Activated CD8-positive, alpha-beta T cell treated with anti-CD3 and anti-CD28 coated beads for 36 hours (primary cell): ENCODE measurements around the gene STK10. TPM values are rescaled to one million over a fixed set of nuclear protein-coding genes. Genes with fewer than 3 reads are reported as not detected.
"Not testable (repeated sequence)": the region's sequence is repeated elsewhere in the genome, so short reads cannot be mapped to it uniquely, and the experiment has no call there.

Source experiments
- ATAC-seq: fragments of 200-7000 bp; cut with Tn5 transposase; one replicate; pipeline ENCODE4 v1.10.0; 2021; ENCODE audit warnings: mild to moderate bottlenecking, moderate library complexity
- CTCF ChIA-PET: fragments of 350-600 bp; sonication (Branson Sonifier 250); formaldehyde crosslinking; loops from one replicate; lab custom pipeline; 2021; ENCODE audit warnings: antibody characterized with exemption; lab: Charles Lee
- POLR2A ChIA-PET: fragments of 350-600 bp; sonication (Branson Sonifier 250); formaldehyde crosslinking; loops from one replicate; lab custom pipeline; 2021; ENCODE audit warnings: antibody characterized with exemption; lab: Charles Lee
- DNase-seq: peaks from one replicate; pipeline ENCODE4 v3.0.0-alpha.2; 2020
- H3K27ac Mint-ChIP-seq: one replicate; pipeline ENCODE4 v1.8.0; 2021; ENCODE audit warnings: mild to moderate bottlenecking, mixed read lengths
- H3K27me3 Mint-ChIP-seq: one replicate; pipeline ENCODE4 v1.8.0; 2021; ENCODE audit warnings: mixed read lengths
- H3K36me3 Mint-ChIP-seq: one replicate; pipeline ENCODE4 v1.8.0; 2021; ENCODE audit warnings: low read depth, mixed read lengths
- H3K4me1 Mint-ChIP-seq: one replicate; pipeline ENCODE4 v1.8.0; 2021; ENCODE audit warnings: low read depth, mixed read lengths
- H3K4me3 Mint-ChIP-seq: one replicate; pipeline ENCODE4 v1.8.0; 2021; ENCODE audit warnings: mild to moderate bottlenecking, moderate library complexity, mixed read lengths
- H3K9me3 Mint-ChIP-seq: one replicate; pipeline ENCODE4 v1.8.0; 2021; ENCODE audit warnings: mixed read lengths
- CTCF ChIP-seq: fragments of 200-600 bp; IDR thresholded peaks from one replicate; pipeline ENCODE4 v1.8.0; 2022; ENCODE audit warnings: antibody characterized with exemption, mild to moderate bottlenecking
- intact Hi-C: fragments of 100-400 bp; cut with micrococcal nuclease; formaldehyde crosslinking; loops from one replicate; pipeline ENCODE4 v1.10.0; 2022
- total RNA-seq, 2 experiments: library from RNA; stranded (reverse); gene quantifications; one replicate each; pipeline ENCODE4 v1.2.3, GENCODE V29; 2021

The STK10 gene
- total RNA-seq, 2 experiments from 2014 or later: 142 to 143 TPM

GRCh38 chr5:172159016-172159415 is 29.0 kb downstream of the STK10 start:
- H3K4me3 Mint-ChIP-seq: no peak overlapping the region
- peaks cover 47% of the 10 kb centered on the region for H3K36me3 Mint-ChIP-seq
- POLR2A ChIA-PET: interaction anchor here (0.7 to 1.5 kb wide), 4 partner anchors 14 to 381 kb away, joined by 3 to 6 read pairs (median 4); no protein-coding TSS in a partner anchor
- DNase-seq: no peak
- intact Hi-C loops: no loop called here
- CTCF ChIA-PET: interaction anchor here (1.1 kb wide), 1 partner anchor 16 kb away, joined by 3 read pairs; no protein-coding TSS in a partner anchor
- peak overlapping the region; percentile 28 for H3K27ac Mint-ChIP-seq
- no peak for ATAC-seq
- H3K27me3 Mint-ChIP-seq: no peaks in the 10 kb centered on the region
- no peak for TF ChIP-seq CTCF
- H3K9me3 Mint-ChIP-seq: no peaks in the 10 kb centered on the region
- peaks cover 67% of the 10 kb centered on the region for H3K4me1 Mint-ChIP-seq

- Mint-ChIP-seq H3K4me3 (no peak overlapping the region), H3K27ac (peak overlapping the region; percentile 21), H3K4me1 (peaks cover 68% of the 10 kb centered on the region), H3K27me3 (no peaks in the 10 kb centered on the region), H3K36me3 (peaks cover 66% of the 10 kb centered on the region), H3K9me3 (no peaks in the 10 kb centered on the region)
- DNase-seq (no peak), ATAC-seq (no peak)
- ChIA-PET CTCF (no interaction called here), POLR2A (interaction anchor here (0.7 to 1.4 kb wide), 3 partner anchors 9 to 19 kb away, joined by 3 to 5 read pairs (median 3); no protein-coding TSS in a partner anchor)
- intact Hi-C loops: no loop called here
- TF ChIP-seq CTCF: no peak
These were observed 31.5 kb downstream of the STK10 start for GRCh38 chr5:172156541-172156994.

GRCh38 chr5:172155101-172155500 is 32.9 kb downstream of the STK10 start:
- peak overlapping the region; percentile 65 for H3K27ac Mint-ChIP-seq
- H3K27me3 Mint-ChIP-seq, DNase-seq, H3K9me3 Mint-ChIP-seq, intact Hi-C loops, ATAC-seq, H3K4me3 Mint-ChIP-seq: not testable (repeated sequence)
- H3K36me3 Mint-ChIP-seq: peaks cover 75% of the 10 kb centered on the region
- peaks cover 66% of the 10 kb centered on the region for H3K4me1 Mint-ChIP-seq
- ChIA-PET POLR2A (interaction anchor here (1.4 to 5.8 kb wide), 2 partner anchors 11 to 18 kb away, joined by 5 to 32 read pairs; no protein-coding TSS in a partner anchor), CTCF (interaction anchor here (1.0 to 1.9 kb wide), 4 partner anchors 8 to 21 kb away, joined by 3 to 6 read pairs (median 4); no protein-coding TSS in a partner anchor)

GRCh38 chr5:172153695-172154094 is 34.3 kb downstream of the STK10 start:
- no peaks in the 10 kb centered on the region for H3K9me3 Mint-ChIP-seq
- TF ChIP-seq CTCF: no peak
- H3K4me3 Mint-ChIP-seq: no peak overlapping the region
- H3K27ac Mint-ChIP-seq: peak overlapping the region; percentile 65
- ChIA-PET POLR2A (interaction anchor here (5.8 kb wide), 1 partner anchor 20 kb away, joined by 32 read pairs; no protein-coding TSS in a partner anchor), CTCF (interaction anchor here (1.4 to 1.9 kb wide), 3 partner anchors 9 to 11 kb away, joined by 4 to 7 read pairs (median 6); no protein-coding TSS in a partner anchor)
- ATAC-seq: no peak
- H3K36me3 Mint-ChIP-seq: peaks cover 68% of the 10 kb centered on the region
- intact Hi-C loops: no loop called here
- H3K4me1 Mint-ChIP-seq: peaks cover 65% of the 10 kb centered on the region
- DNase-seq: no peak
- H3K27me3 Mint-ChIP-seq: no peaks in the 10 kb centered on the region

- Mint-ChIP-seq H3K36me3 (peaks cover 60% of the 10 kb centered on the region), H3K4me3 (peak overlapping the region; percentile 63), H3K27ac (peak overlapping the region; percentile 91), H3K9me3 (no peaks in the 10 kb centered on the region), H3K4me1 (peaks cover 66% of the 10 kb centered on the region), H3K27me3 (no peaks in the 10 kb centered on the region)
- ATAC-seq (no peak), DNase-seq (no peak)
- CTCF ChIA-PET: interaction anchor here (1.3 to 2.9 kb wide), 5 partner anchors 21 to 37 kb away, joined by 3 to 12 read pairs (median 4); partner anchors contain the start of gene STK10
- TF ChIP-seq CTCF: no peak
- intact Hi-C loops: no loop called here
- POLR2A ChIA-PET: interaction anchor here (0.7 to 5.8 kb wide), 6 partner anchors 11 to 35 kb away, joined by 3 to 32 read pairs (median 4); no protein-coding TSS in a partner anchor
These were observed 36.3 kb downstream of the STK10 start for GRCh38 chr5:172151661-172152210.
